ENCODE data around the gene ZNF483. TPM values are rescaled to one million over a fixed set of nuclear protein-coding genes. Genes with fewer than 3 reads are reported as not detected.
A peak's percentile ranks its signal among the peaks of the same experiment; 100 is the strongest.

Gene ZNF483
- total and polyA plus RNA-seq, 12 donors: 0.09 to 11.3 (median 6.4) TPM

DNA sequence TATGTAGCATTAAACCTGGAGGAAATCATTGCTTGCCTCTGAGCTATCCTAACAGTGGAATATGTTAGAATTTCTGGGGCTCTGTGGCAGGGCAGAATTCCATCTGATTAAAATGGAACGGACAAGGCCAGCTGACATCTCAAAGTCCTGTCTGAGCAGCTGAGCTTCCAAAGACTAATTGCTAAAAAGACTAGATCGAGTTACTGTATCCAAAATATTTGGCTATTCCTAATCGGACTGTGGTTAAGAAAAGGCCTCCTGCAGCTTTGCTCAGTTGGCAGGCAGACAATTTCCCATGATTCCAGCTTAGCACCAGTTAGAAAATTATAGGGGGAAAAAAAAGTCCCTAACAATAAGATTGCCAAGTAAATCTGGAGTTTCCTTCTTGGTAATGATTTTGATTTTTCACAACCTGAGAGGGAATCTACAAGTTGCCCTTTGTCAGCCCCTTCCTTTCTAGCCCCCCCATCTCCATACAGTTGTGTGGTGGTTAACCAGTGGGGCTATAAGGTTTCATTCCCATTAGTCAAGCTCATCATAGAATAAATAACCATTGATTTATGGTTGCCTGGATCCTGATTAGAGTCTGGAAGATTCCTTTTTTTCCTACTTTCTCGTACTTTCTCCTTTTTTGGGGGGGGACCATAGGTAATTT lies 48.1 kb downstream of the ZNF483 start:
- Histone ChIP-seq H3K27me3 (no peaks in the 10 kb centered on the region), H3K36me3 (peaks cover 7 to 100% (median 53%) of the 10 kb centered on the region in 9 donors), H3K27ac (peak overlapping the region in 2 of 10 donors; percentile 8 to 19), H3K4me3 (no peak overlapping the region), H3K9me3 (peaks cover 0 to 20% (median 3%) of the 10 kb centered on the region in 11 donors), H3K4me1 (peaks cover 0 to 8% (median 0%) of the 10 kb centered on the region in 9 donors)
- ATAC-seq (peak in 3 of 8 donors; percentile 55 to 61 (median 58)), DNase-seq (peak in 1 of 2 donors; percentile 32)
- WGBS, 2 donors: 50 to 58% methylated on average over 4 of the region's 4 CpGs
- TF ChIP-seq, protein P1, sequence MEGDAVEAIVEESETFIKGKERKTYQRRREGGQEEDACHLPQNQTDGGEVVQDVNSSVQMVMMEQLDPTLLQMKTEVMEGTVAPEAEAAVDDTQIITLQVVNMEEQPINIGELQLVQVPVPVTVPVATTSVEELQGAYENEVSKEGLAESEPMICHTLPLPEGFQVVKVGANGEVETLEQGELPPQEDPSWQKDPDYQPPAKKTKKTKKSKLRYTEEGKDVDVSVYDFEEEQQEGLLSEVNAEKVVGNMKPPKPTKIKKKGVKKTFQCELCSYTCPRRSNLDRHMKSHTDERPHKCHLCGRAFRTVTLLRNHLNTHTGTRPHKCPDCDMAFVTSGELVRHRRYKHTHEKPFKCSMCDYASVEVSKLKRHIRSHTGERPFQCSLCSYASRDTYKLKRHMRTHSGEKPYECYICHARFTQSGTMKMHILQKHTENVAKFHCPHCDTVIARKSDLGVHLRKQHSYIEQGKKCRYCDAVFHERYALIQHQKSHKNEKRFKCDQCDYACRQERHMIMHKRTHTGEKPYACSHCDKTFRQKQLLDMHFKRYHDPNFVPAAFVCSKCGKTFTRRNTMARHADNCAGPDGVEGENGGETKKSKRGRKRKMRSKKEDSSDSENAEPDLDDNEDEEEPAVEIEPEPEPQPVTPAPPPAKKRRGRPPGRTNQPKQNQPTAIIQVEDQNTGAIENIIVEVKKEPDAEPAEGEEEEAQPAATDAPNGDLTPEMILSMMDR (IDR thresholded peaks at IDR 0.05): no peak
- intact Hi-C loops (cut with DNase I): no loop called here

DNA sequence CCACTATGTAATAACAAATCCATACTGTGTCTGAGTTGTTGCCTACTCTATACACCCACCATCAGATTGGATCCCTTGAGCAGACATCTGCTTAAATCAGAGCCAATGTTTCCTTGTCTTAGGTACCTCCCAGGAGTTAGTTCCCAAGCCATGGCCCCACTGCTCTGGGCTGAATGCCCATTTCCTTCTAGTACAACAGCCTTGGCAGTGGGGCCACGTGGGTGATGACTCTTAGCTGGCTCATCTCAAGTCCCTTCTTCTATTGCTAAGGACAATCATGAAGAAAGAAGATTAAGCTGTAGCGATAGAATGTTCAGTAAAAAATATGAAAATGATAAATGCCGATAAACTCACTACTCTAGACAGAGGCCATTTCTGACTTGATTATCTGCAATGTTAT lies 57.9 kb downstream of the ZNF483 start:
- H3K9me3 ChIP-seq: no peaks in the 10 kb centered on the region
- H3K27me3 ChIP-seq: no peaks in the 10 kb centered on the region
- DNase-seq (no peak), ATAC-seq (peak in 2 of 8 donors; percentile 13 to 41)
- H3K27ac ChIP-seq: no peak overlapping the region
- WGBS, 2 donors: 73 to 75% methylated on average over 3 of the region's 3 CpGs
- intact Hi-C loops (cut with DNase I): loop anchor here in 1 of 10 donors (1.0 kb wide), 1 partner anchor 8 kb away; no protein-coding TSS in a partner anchor
- H3K4me1 ChIP-seq: no peaks in the 10 kb centered on the region
- TF ChIP-seq, protein P1 (IDR thresholded peaks at IDR 0.05): no peak
- H3K4me3 ChIP-seq: no peak overlapping the region
- peaks cover 0 to 86% (median 49%) of the 10 kb centered on the region in 9 donors for H3K36me3 ChIP-seq

DNA sequence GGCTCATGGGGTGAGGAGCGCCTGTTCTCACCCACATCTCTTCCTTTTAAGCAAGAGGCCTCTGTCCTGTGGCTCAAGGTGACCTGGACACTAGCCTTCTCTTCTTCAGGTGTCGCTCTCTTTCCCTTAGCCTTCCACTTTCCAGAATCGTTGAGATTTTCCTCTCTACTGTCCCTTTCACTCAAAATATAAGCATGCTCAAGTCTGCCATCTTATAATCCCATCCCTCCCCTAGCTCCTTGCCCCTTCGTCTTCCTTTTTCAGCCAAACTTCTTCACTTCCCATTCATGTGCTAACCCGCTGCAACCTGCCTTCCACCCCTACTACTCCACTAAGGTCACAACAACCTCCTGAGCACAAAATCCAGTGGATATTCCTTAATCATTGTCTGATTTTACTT lies 61.4 kb downstream of the ZNF483 start:
- Histone ChIP-seq H3K4me3 (no peak overlapping the region), H3K27me3 (no peaks in the 10 kb centered on the region), H3K4me1 (no peaks in the 10 kb centered on the region), H3K36me3 (peaks cover 0 to 76% (median 27%) of the 10 kb centered on the region in 9 donors), H3K27ac (no peak overlapping the region), H3K9me3 (no peaks in the 10 kb centered on the region)
- 97% methylated on average over 5 of the region's 5 CpGs for WGBS, 2 donors
- ATAC-seq: no peak
- DNase-seq: no peak
- TF ChIP-seq, protein P1 (IDR thresholded peaks at IDR 0.05): no peak
- intact Hi-C loops (cut with DNase I): no loop called here

DNA sequence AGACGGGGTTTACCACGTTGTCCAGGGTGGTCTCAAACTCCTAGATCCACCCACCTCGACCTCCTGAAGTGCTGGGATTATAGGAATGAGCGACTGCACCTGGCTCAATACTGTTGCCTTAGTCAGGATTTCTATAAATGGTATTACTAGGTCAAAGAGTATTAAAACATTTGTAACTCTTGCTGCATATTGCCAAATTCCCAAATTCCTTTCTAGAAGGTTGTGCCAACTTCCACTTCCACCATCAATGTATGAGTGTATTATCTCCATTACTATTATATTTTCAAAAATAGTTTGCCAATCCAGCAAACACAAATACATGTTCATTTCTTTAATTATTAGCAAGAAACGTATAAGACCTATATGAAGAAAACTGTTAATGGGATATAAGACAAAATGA lies 63.9 kb downstream of the ZNF483 start:
- no peak for ATAC-seq
- Histone ChIP-seq H3K36me3 (peaks cover 0 to 73% (median 10%) of the 10 kb centered on the region in 9 donors), H3K9me3 (no peaks in the 10 kb centered on the region), H3K4me3 (no peak overlapping the region), H3K27me3 (no peaks in the 10 kb centered on the region), H3K4me1 (no peaks in the 10 kb centered on the region), H3K27ac (no peak overlapping the region)
- TF ChIP-seq, protein P1 (IDR thresholded peaks at IDR 0.05): no peak
- DNase-seq: no peak
- WGBS, 2 donors: 85 to 98% methylated on average over 5 of the region's 5 CpGs
- intact Hi-C loops (cut with DNase I): no loop called here

All from heart right ventricle (tissue), 16 donors.